ENCODE measurements around the gene SLC6A18.

SLC6A18 gene

DNA sequence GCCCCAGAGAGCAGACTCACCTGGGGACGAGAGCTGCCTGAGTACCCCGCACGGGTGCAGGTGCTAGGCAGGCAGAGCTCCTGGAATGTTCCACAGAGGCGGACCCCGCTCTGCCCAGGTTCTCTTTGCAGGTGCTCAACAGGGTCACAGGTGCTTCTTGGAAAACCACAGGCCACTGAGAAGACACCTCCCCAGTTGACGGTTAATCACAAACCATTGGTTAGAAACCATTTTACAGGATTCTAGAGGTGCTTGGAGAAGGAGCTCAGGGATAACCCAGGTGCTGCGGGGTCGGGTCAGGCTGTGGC lies 41.1 kb upstream of the SLC6A18 start:
- ChIA-PET POLR2A (no interaction called here), CTCF (interaction anchor here (4.2 kb wide), 1 partner anchor 10 kb away, joined by 42 read pairs; no protein-coding TSS in a partner anchor)
- Histone ChIP-seq H3K36me3 (ENCODE audit: control insufficient read depth in 2 of 2, insufficient read depth in 1 of 2, low read length in 2 of 2) (no peaks in the 10 kb centered on the region), H3K4me1 (ENCODE audit: control insufficient read depth, insufficient read depth, low read length) (no peaks in the 10 kb centered on the region), H3K9me3 (ENCODE audit: control insufficient read depth, insufficient read depth, low read depth, low read length) (no peaks in the 10 kb centered on the region), H3K4me3 (ENCODE audit: low read depth, low read length) (no peak overlapping the region), H3K27ac (ENCODE audit: extremely low read depth, low read depth, low read length) (no peak overlapping the region)
- no peak for TF ChIP-seq ZFP3 (tag by site-specific recombination; IDR thresholded peaks at IDR 0.05; ENCODE audit: low read depth)
- TF ChIP-seq REPIN1 (tag by site-specific recombination; IDR thresholded peaks at IDR 0.05; ENCODE audit: low read depth) = no peak
- TF ChIP-seq ZNF146 (tag by site-specific recombination; IDR thresholded peaks at IDR 0.05) = no peak
- no peak for TF ChIP-seq ZNF416 (tag by site-specific recombination; IDR thresholded peaks at IDR 0.05)
- no peak for TF ChIP-seq ZSCAN4 (tag by site-specific recombination; IDR thresholded peaks at IDR 0.05)
- TF ChIP-seq, protein P1, sequence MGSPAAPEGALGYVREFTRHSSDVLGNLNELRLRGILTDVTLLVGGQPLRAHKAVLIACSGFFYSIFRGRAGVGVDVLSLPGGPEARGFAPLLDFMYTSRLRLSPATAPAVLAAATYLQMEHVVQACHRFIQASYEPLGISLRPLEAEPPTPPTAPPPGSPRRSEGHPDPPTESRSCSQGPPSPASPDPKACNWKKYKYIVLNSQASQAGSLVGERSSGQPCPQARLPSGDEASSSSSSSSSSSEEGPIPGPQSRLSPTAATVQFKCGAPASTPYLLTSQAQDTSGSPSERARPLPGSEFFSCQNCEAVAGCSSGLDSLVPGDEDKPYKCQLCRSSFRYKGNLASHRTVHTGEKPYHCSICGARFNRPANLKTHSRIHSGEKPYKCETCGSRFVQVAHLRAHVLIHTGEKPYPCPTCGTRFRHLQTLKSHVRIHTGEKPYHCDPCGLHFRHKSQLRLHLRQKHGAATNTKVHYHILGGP (tag by site-specific recombination; IDR thresholded peaks at IDR 0.05) = no peak
- no peak for TF ChIP-seq ZNF366 (tag by site-specific recombination; conservative IDR thresholded peaks at IDR 0.05)
- TF ChIP-seq SCRT1 (tag by site-specific recombination; IDR thresholded peaks at IDR 0.05; ENCODE audit: borderline replicate concordance) = no peak

- TF ChIP-seq, protein P2, sequence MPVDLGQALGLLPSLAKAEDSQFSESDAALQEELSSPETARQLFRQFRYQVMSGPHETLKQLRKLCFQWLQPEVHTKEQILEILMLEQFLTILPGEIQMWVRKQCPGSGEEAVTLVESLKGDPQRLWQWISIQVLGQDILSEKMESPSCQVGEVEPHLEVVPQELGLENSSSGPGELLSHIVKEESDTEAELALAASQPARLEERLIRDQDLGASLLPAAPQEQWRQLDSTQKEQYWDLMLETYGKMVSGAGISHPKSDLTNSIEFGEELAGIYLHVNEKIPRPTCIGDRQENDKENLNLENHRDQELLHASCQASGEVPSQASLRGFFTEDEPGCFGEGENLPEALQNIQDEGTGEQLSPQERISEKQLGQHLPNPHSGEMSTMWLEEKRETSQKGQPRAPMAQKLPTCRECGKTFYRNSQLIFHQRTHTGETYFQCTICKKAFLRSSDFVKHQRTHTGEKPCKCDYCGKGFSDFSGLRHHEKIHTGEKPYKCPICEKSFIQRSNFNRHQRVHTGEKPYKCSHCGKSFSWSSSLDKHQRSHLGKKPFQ (tag by site-specific recombination; IDR thresholded peaks at IDR 0.05) = no peak
- no peak for TF ChIP-seq ZSCAN23 (tag by site-specific recombination; IDR thresholded peaks at IDR 0.05)
- TF ChIP-seq ZNF311 (tag by site-specific recombination; IDR thresholded peaks at IDR 0.05; ENCODE audit: borderline replicate concordance) = no peak
- no peak for TF ChIP-seq ZNF121 (tag by site-specific recombination; IDR thresholded peaks at IDR 0.05)
- TF ChIP-seq ZXDB (tag by site-specific recombination; IDR thresholded peaks at IDR 0.05) = no peak
- no peak for TF ChIP-seq ZNF76 (tag by site-specific recombination; IDR thresholded peaks at IDR 0.05; ENCODE audit: borderline replicate concordance, low read depth)
- no peak for TF ChIP-seq ZNF354C (tag by site-specific recombination; IDR thresholded peaks at IDR 0.05; ENCODE audit: borderline replicate concordance, low read depth)
- TF ChIP-seq ZNF266 (tag by site-specific recombination; IDR thresholded peaks at IDR 0.05; ENCODE audit: low read depth) = no peak
- no peak for TF ChIP-seq ZNF510 (tag by site-specific recombination; IDR thresholded peaks at IDR 0.05; ENCODE audit: insufficient replicate concordance)
- no peak for TF ChIP-seq SP2 (tag by site-specific recombination; IDR thresholded peaks at IDR 0.05)
- no peak for TF ChIP-seq KLF17 (tag by site-specific recombination; IDR thresholded peaks at IDR 0.05)
- no peak for TF ChIP-seq ZNF776 (tag by site-specific recombination; IDR thresholded peaks at IDR 0.05; ENCODE audit: borderline replicate concordance)
- TF ChIP-seq CTCF (tag by site-specific recombination; IDR thresholded peaks at IDR 0.05) = no peak
- TF ChIP-seq KLF9 (tag by site-specific recombination; IDR thresholded peaks at IDR 0.05; ENCODE audit: low read depth) = no peak
- Histone ChIP-seq H3K27ac (ENCODE audit: extremely low read depth, low read depth, low read length) (no peak overlapping the region), H3K9me3 (ENCODE audit: control insufficient read depth, insufficient read depth, low read depth, low read length) (no peaks in the 10 kb centered on the region), H3K4me3 (ENCODE audit: low read depth, low read length) (no peak overlapping the region), H3K36me3 (ENCODE audit: control insufficient read depth in 2 of 2, insufficient read depth in 1 of 2, low read length in 2 of 2) (no peaks in the 10 kb centered on the region), H3K4me1 (ENCODE audit: control insufficient read depth, insufficient read depth, low read length) (no peaks in the 10 kb centered on the region)
- ChIA-PET POLR2A (no interaction called here), CTCF (interaction anchor here (0.6 to 4.2 kb wide), 2 partner anchors 10 to 14 kb away, joined by 3 to 42 read pairs; no protein-coding TSS in a partner anchor)
Observed at GRCh38 chr5:1184481-1184880, 40.7 kb upstream of the SLC6A18 start.
